OCI-LY1 (cell line): ENCODE data around the gene KIFBP.

Experiments
- H2AFZ ChIP-seq: fragments of 200-600 bp; sonication (generic), shearing (Covaris generic); 2 replicates; pipeline ENCODE4 v1.6.0; 2014; ENCODE audit warnings: antibody characterized with exemption, mild to moderate bottlenecking, low read length
- H3F3A ChIP-seq: fragments of 200-600 bp; sonication (generic), shearing (Covaris generic); 2 replicates; pipeline ENCODE4 v1.6.0; 2014; ENCODE audit warnings: mild to moderate bottlenecking, antibody characterized with exemption, low read length, moderate library complexity; ENCODE audit not compliant: insufficient read depth
- H3K27ac ChIP-seq: fragments of 200-600 bp; sonication (generic); 2 replicates; pipeline ENCODE4 v1.5.1; 2014; ENCODE audit warnings: low read length, mixed run types, mild to moderate bottlenecking, low read depth; ENCODE audit not compliant: poor library complexity, severe bottlenecking
- H3K27me3 ChIP-seq: fragments of 200-600 bp; sonication (generic); 2 replicates; pipeline ENCODE4 v1.6.0; 2014; ENCODE audit warnings: antibody characterized with exemption, mild to moderate bottlenecking, low read length, moderate library complexity; ENCODE audit not compliant: insufficient read depth
- H3K36me3 ChIP-seq: fragments of 200-600 bp; sonication (generic); 2 replicates; pipeline ENCODE4 v1.6.1; 2014; ENCODE audit warnings: mild to moderate bottlenecking, antibody characterized with exemption, low read length, moderate library complexity, mixed read lengths; ENCODE audit not compliant: insufficient read depth
- H3K4me1 ChIP-seq: fragments of 200-600 bp; sonication (generic); 2 replicates; pipeline ENCODE4 v1.5.1; 2014; ENCODE audit warnings: mild to moderate bottlenecking, low read length, moderate library complexity; ENCODE audit not compliant: insufficient read depth, severe bottlenecking
- H3K4me2 ChIP-seq: fragments of 200-600 bp; sonication (generic), shearing (Covaris generic); 2 replicates; pipeline ENCODE4 v1.6.1; 2014; ENCODE audit warnings: low read length
- H3K4me3 ChIP-seq: fragments of 200-600 bp; sonication (generic); 2 replicates; pipeline ENCODE4 v1.5.1; 2014; ENCODE audit warnings: low read length, low read depth, mild to moderate bottlenecking, mixed read lengths; ENCODE audit not compliant: poor library complexity, severe bottlenecking
- H3K79me2 ChIP-seq: fragments of 200-600 bp; shearing (Covaris generic); 2 replicates; pipeline ENCODE4 v1.6.1; 2016; ENCODE audit warnings: mixed run types, low read length, mixed read lengths; ENCODE audit not compliant: insufficient read depth
- H3K9ac ChIP-seq: fragments of 200-600 bp; sonication (generic), shearing (Covaris generic); 2 replicates; pipeline ENCODE4 v1.6.1; 2014; ENCODE audit warnings: mild to moderate bottlenecking, low read length, mixed read lengths
- H3K9me2 ChIP-seq: fragments of 200-600 bp; sonication (generic), shearing (Covaris generic); 2 replicates; pipeline ENCODE4 v1.6.1; 2014; ENCODE audit warnings: low read depth, mild to moderate bottlenecking, low read length, mixed read lengths
- H3K9me3 ChIP-seq: fragments of 200-600 bp; shearing (Covaris generic); 2 replicates; pipeline ENCODE4 v1.6.1; 2014; ENCODE audit warnings: low read length, mixed read lengths
- H4K20me1 ChIP-seq: fragments of 200-600 bp; sonication (generic), shearing (Covaris generic); 2 replicates; pipeline ENCODE4 v1.6.0; 2016; ENCODE audit warnings: mild to moderate bottlenecking, low read length; ENCODE audit not compliant: insufficient read depth
- EZH2 ChIP-seq: fragments of 200-600 bp; sonication (generic), shearing (Covaris generic); IDR thresholded peaks from 2 replicates; pipeline ENCODE4 v1.8.0; 2017; ENCODE audit warnings: borderline replicate concordance, mixed run types, mild to moderate bottlenecking, antibody characterized with exemption, low read length, moderate library complexity, mixed read lengths
- TF ChIP-seq, protein P1 (sequence below): fragments of 200-600 bp; sonication (generic), shearing (Covaris generic); IDR thresholded peaks from 2 replicates; pipeline ENCODE4 v1.5.1; 2017; ENCODE audit warnings: mild to moderate bottlenecking, antibody characterized with exemption, low read length, moderate library complexity, mixed read lengths

The KIFBP gene

DNA sequence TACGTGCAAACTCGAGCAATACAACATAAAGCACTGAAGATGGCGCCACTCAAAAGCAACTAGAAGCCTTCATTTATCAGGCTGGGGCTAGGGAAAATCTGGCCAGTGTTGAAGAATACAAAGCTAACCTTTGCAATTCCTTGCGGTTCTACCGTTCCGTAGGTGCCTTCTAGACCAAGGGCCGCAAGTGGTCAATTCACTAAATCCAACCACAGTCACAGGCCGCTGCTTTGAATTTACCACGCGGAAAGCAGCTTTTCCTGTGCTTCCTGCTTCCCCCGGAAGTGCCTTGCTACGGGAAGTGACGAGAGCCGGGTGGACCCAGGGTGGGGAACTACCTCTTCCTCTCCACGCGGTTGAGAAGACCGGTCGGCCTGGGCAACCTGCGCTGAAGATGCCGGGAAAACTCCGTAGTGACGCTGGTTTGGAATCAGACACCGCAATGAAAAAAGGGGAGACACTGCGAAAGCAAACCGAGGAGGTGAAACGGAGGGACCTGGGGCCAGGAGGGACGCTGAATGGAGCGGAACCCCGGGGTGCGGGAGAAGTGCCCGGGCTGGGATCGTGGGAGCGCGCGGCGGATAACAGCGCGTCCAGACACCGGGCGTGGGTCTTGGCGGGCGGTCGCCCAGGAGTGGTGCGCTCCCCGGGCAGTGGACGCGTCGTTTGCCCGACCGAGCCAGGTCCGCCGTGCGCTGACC lies 32.6 kb upstream of the KIFBP start, which contains the start of gene DDX21:
Gene DDX21 (plus strand): TSS at position 339 of the 701 bp plus-strand sequence. CDS start 56 bp downstream, at position 395.
- Histone ChIP-seq H3K27me3 (no peaks in the 10 kb centered on the region), H3K9me2 (no peaks in the 10 kb centered on the region), H3K4me3 (peak within 1 kb of the TSS; percentile 90), H3K9me3 (no peaks in the 10 kb centered on the region), H4K20me1 (0 out of 2 replicates have a peak, but pooled peaks cover 3% of the 10 kb centered on the region), H3K4me1 (peaks cover 38% of the 10 kb centered on the region), H3K79me2 (peaks cover 47% of the 10 kb centered on the region), H3K9ac (peak within 1 kb of the TSS; percentile 91), H3K27ac (peak within 1 kb of the TSS; percentile 87), H2AFZ (no peak within 1 kb of the TSS), H3K36me3 (peaks cover 45% of the 10 kb centered on the region), H3F3A (no peaks in the 10 kb centered on the region), H3K4me2 (peak within 1 kb of the TSS; percentile 99)
- TF ChIP-seq, protein P1, sequence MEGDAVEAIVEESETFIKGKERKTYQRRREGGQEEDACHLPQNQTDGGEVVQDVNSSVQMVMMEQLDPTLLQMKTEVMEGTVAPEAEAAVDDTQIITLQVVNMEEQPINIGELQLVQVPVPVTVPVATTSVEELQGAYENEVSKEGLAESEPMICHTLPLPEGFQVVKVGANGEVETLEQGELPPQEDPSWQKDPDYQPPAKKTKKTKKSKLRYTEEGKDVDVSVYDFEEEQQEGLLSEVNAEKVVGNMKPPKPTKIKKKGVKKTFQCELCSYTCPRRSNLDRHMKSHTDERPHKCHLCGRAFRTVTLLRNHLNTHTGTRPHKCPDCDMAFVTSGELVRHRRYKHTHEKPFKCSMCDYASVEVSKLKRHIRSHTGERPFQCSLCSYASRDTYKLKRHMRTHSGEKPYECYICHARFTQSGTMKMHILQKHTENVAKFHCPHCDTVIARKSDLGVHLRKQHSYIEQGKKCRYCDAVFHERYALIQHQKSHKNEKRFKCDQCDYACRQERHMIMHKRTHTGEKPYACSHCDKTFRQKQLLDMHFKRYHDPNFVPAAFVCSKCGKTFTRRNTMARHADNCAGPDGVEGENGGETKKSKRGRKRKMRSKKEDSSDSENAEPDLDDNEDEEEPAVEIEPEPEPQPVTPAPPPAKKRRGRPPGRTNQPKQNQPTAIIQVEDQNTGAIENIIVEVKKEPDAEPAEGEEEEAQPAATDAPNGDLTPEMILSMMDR = peak; percentile 90
- no peak for TF ChIP-seq EZH2

DNA sequence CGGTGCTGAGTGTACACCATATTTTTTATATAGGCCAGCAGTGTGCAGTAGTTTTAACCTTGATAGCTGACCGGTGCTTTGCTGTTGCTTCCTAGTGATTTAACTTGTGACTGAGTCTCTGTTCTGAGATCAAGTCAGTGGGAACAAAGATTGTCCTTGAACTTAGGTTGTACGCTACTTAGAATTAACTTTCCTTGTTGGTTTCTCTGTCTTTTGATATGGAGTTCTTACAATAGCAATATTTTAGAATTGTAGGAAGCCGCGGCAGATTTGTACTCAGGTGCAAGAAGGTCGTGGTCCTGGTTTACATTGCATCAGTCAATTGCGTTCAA lies 31.4 kb upstream of the KIFBP start:
- H3K4me1 ChIP-seq = peaks cover 38% of the 10 kb centered on the region
- no peaks in the 10 kb centered on the region; the same call in 1 of the 2 replicates for H3F3A ChIP-seq
- H3K9me3 ChIP-seq = no peaks in the 10 kb centered on the region
- peak overlapping the region; percentile 90 for H3K4me3 ChIP-seq
- peak overlapping the region; percentile 99 for H3K4me2 ChIP-seq
- peak overlapping the region; percentile 91 for H3K9ac ChIP-seq
- 0 out of 2 replicates have a peak, but pooled peaks cover 3% of the 10 kb centered on the region for H4K20me1 ChIP-seq
- H3K79me2 ChIP-seq = peaks cover 60% of the 10 kb centered on the region
- H2AFZ ChIP-seq = no peak overlapping the region
- H3K27me3 ChIP-seq = no peaks in the 10 kb centered on the region
- peak overlapping the region; percentile 87 for H3K27ac ChIP-seq
- TF ChIP-seq EZH2 = no peak
- TF ChIP-seq, protein P1 = no peak
- H3K36me3 ChIP-seq = peaks cover 49% of the 10 kb centered on the region
- no peaks in the 10 kb centered on the region for H3K9me2 ChIP-seq

DNA sequence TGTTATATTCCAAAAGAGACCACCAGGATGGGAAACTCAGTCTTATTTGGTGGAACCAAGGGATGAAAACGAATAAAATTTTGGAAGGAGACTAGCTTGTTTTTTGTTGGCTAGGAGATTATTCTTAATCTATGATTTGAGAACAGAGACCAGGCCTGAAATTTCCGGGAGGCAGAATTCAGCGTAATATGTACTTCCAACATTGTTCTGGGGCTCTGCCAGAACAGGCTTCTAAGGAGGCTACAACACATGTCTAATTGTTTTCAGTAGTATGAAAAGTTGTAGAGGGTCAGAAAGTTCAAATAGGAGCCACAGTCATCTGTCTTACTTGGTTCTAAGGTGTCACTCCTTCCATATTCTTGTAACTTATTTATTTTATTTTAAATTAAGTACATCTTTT lies 30.9 kb upstream of the KIFBP start:
- Histone ChIP-seq H3K79me2 (peaks cover 60% of the 10 kb centered on the region), H3K4me3 (peak overlapping the region; percentile 90), H3K4me1 (peaks cover 38% of the 10 kb centered on the region), H3K27ac (peak overlapping the region; percentile 87), H3F3A (no peaks in the 10 kb centered on the region; the same call in 1 of the 2 replicates), H3K9ac (peak overlapping the region; percentile 91), H2AFZ (no peak overlapping the region), H3K9me2 (no peaks in the 10 kb centered on the region), H3K36me3 (peaks cover 53% of the 10 kb centered on the region), H3K27me3 (no peaks in the 10 kb centered on the region), H3K9me3 (no peaks in the 10 kb centered on the region), H3K4me2 (peak overlapping the region; percentile 99), H4K20me1 (0 out of 2 replicates have a peak, but pooled peaks cover 3% of the 10 kb centered on the region)
- no peak for TF ChIP-seq EZH2
- TF ChIP-seq, protein P1 = no peak
